DOHH2 (cell line): Measurements from ENCODE around the gene AURKB.

Experiments used
- H3F3A ChIP-seq: fragments of 200-600 bp; sonication (generic), shearing (Covaris generic); 2 replicates; pipeline ENCODE4 v1.6.0; 2016; ENCODE audit warnings: antibody characterized with exemption, mild to moderate bottlenecking; ENCODE audit not compliant: control insufficient read depth, insufficient read depth
- H3K27ac ChIP-seq: fragments of 200-600 bp; sonication (generic); 2 replicates; pipeline ENCODE4 v1.5.1; 2014; ENCODE audit warnings: low read depth, mild to moderate bottlenecking, low read length, moderate library complexity
- H3K27me3 ChIP-seq: fragments of 200-600 bp; sonication (generic); 2 replicates; pipeline ENCODE4 v1.6.1; 2014; ENCODE audit warnings: mild to moderate bottlenecking, low read length, mixed read lengths; ENCODE audit not compliant: control insufficient read depth
- H3K36me3 ChIP-seq: fragments of 200-600 bp; sonication (generic); 2 replicates; pipeline ENCODE4 v1.6.1; 2014; ENCODE audit warnings: mild to moderate bottlenecking, low read length, moderate library complexity, mixed read lengths; ENCODE audit not compliant: control insufficient read depth
- H3K4me1 ChIP-seq: fragments of 200-600 bp; sonication (generic); 2 replicates; pipeline ENCODE4 v1.6.1; 2014; ENCODE audit warnings: mild to moderate bottlenecking, low read length, mixed read lengths; ENCODE audit not compliant: control insufficient read depth
- H3K4me2 ChIP-seq: fragments of 200-600 bp; sonication (generic); 2 replicates; pipeline ENCODE4 v1.6.0; 2014; ENCODE audit warnings: mild to moderate bottlenecking, low read length, moderate library complexity
- H3K4me3 ChIP-seq: fragments of 200-600 bp; sonication (generic); 2 replicates; pipeline ENCODE4 v1.5.1; 2014; ENCODE audit warnings: mild to moderate bottlenecking, low read length, mixed read lengths
- H3K79me2 ChIP-seq: fragments of 200-600 bp; sonication (generic); 2 replicates; pipeline ENCODE4 v1.6.1; 2014; ENCODE audit warnings: mild to moderate bottlenecking, low read length, mixed read lengths; ENCODE audit not compliant: control insufficient read depth
- H3K9me2 ChIP-seq: fragments of 200-600 bp; sonication (generic); replicated peaks from 2 replicates; pipeline ENCODE4 v1.6.1; 2014; ENCODE audit warnings: mild to moderate bottlenecking, low read length, mixed read lengths; ENCODE audit not compliant: control insufficient read depth
- H3K9me3 ChIP-seq: fragments of 200-600 bp; sonication (generic); 2 replicates; pipeline ENCODE4 v1.6.1; 2014; ENCODE audit warnings: antibody characterized with exemption, low read length, mixed read lengths; ENCODE audit not compliant: control insufficient read depth, insufficient read depth
- H4K20me1 ChIP-seq: fragments of 200-600 bp; sonication (generic); 2 replicates; pipeline ENCODE4 v1.6.0; 2014; ENCODE audit warnings: low read depth, mild to moderate bottlenecking, antibody characterized with exemption, low read length, moderate library complexity; ENCODE audit not compliant: control insufficient read depth, insufficient read depth
- EZH2phosphoT487 ChIP-seq: fragments of 200-600 bp; sonication (generic); IDR thresholded peaks from 2 replicates; pipeline ENCODE4 v1.6.1; 2017; ENCODE audit warnings: borderline replicate concordance, mild to moderate bottlenecking, antibody characterized with exemption, low read length, moderate library complexity, mixed read lengths
- TF ChIP-seq, protein P1 (sequence below): fragments of 200-600 bp; sonication (generic); IDR thresholded peaks from one replicate; pipeline ENCODE4 v1.5.1; 2014; ENCODE audit warnings: antibody characterized with exemption, mild to moderate bottlenecking, low read depth, low read length; ENCODE audit not compliant: poor library complexity, severe bottlenecking

The AURKB gene

DNA sequence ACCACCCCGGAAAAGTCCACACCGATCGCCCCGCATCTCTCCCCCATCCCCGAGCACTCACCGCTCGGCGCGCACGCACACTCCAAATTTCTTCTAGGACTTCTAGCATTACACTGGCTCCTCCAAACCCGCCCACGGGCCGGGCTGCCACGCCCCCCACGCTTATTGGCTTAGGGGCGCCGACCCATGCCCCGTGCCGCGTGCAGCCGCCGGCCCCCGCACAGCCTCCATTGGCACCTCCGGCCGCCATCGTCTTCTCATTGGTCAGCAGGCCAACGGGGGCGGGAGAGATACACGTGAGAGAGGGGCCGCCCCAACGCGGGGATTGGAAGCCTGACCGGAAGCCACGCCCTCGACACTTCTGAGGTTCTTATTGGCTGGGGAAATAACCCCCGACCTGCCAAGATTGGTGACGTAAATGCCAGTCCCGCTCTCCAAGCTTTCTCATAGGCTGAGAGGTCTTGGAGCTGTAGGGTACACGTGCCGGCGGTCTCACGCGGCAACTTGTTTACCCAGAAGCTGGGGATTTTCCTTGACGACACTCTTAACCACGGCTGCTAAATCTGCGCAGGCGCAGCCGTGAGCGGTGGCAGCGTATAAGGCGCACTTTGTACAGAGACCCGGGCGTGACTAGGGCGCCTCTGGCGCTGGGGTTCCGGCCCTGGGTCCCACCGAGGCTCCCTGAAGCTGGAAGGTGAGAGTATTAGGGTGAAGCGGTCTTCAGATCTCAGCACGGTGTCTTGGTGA is 54.0 kb downstream of the AURKB start:
- Histone ChIP-seq H3K27me3 (no peaks in the 10 kb centered on the region), H3F3A (peaks cover 24% of the 10 kb centered on the region), H3K9me3 (no peaks in the 10 kb centered on the region), H3K79me2 (peaks cover 26% of the 10 kb centered on the region), H3K36me3 (peaks cover 30% of the 10 kb centered on the region), H3K4me1 (peaks cover 78% of the 10 kb centered on the region), H3K4me3 (peak overlapping the region; percentile 78), H3K9me2 (no peaks in the 10 kb centered on the region), H3K4me2 (peak overlapping the region; percentile 99), H3K27ac (peak overlapping the region; percentile 65), H4K20me1 (peaks cover under 1% of the 10 kb centered on the region; the same call in 1 of the 2 replicates)
- no peak for TF ChIP-seq EZH2phosphoT487
- TF ChIP-seq, protein P1, sequence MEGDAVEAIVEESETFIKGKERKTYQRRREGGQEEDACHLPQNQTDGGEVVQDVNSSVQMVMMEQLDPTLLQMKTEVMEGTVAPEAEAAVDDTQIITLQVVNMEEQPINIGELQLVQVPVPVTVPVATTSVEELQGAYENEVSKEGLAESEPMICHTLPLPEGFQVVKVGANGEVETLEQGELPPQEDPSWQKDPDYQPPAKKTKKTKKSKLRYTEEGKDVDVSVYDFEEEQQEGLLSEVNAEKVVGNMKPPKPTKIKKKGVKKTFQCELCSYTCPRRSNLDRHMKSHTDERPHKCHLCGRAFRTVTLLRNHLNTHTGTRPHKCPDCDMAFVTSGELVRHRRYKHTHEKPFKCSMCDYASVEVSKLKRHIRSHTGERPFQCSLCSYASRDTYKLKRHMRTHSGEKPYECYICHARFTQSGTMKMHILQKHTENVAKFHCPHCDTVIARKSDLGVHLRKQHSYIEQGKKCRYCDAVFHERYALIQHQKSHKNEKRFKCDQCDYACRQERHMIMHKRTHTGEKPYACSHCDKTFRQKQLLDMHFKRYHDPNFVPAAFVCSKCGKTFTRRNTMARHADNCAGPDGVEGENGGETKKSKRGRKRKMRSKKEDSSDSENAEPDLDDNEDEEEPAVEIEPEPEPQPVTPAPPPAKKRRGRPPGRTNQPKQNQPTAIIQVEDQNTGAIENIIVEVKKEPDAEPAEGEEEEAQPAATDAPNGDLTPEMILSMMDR = peak; percentile 31

DNA sequence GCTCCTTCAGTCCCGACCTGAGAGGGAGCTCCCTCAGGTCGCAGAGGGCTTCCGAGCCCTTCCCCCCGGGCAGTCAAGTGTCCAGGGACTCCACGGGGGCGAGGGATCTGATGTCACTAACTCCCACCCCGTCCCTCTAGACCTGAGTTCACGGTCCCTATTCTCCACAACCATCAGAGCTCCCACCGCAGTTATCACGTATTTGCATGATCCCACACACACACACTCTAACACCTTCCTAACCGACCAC is 54.5 kb downstream of the AURKB start:
- peaks cover 25% of the 10 kb centered on the region for H3K36me3 ChIP-seq
- H3K79me2 ChIP-seq = peaks cover 25% of the 10 kb centered on the region
- peak overlapping the region; percentile 99 for H3K4me2 ChIP-seq
- no peaks in the 10 kb centered on the region for H3K9me2 ChIP-seq
- H3K27me3 ChIP-seq = no peaks in the 10 kb centered on the region
- TF ChIP-seq EZH2phosphoT487 = no peak
- no peaks in the 10 kb centered on the region for H4K20me1 ChIP-seq
- peaks cover 21% of the 10 kb centered on the region for H3F3A ChIP-seq
- H3K4me1 ChIP-seq = peaks cover 77% of the 10 kb centered on the region
- H3K27ac ChIP-seq = no peak overlapping the region
- H3K4me3 ChIP-seq = peak overlapping the region; percentile 78
- no peaks in the 10 kb centered on the region for H3K9me3 ChIP-seq

DNA sequence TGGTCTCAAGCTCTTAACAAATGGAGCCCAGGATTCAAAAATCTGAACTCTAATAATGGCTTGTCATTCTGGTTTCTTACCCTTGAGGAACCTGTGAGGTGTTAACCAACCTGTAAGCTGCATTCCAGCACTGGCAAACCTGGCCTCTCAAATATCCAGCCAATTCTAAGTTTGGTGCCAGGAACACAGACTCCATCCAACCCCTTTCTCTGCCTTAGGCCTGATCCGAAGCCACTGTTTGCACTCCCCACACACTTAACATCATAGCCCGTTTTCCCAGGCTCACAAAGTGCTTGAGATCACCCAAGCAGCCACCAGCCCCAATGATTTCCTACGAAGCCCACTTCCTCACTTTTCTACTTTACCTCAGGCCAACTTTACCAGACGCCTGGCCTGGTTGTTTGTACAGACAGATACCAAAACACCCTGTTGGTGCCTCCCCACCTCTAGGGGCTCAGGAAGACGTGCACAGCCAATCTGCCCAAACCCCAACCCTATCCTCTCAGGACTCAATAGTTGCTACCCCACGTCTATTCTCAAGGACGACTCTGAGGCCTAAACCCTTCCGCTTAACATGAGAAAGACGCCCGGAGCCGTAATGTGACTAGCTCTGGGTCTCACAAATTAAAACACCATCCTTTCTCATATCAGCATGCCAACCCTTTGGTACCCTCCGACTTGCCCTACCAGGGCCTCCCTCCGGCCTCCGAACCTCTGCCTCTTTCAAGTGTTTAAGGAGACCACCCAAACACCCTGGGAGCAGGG is 55.0 kb downstream of the AURKB start:
- Histone ChIP-seq H3K27ac (no peak overlapping the region), H3K9me3 (no peaks in the 10 kb centered on the region), H3K4me2 (peak overlapping the region; percentile 99), H3K4me1 (peaks cover 78% of the 10 kb centered on the region), H3K27me3 (no peaks in the 10 kb centered on the region), H3K79me2 (peaks cover 26% of the 10 kb centered on the region), H4K20me1 (no peaks in the 10 kb centered on the region), H3K9me2 (no peaks in the 10 kb centered on the region), H3K4me3 (peak overlapping the region; percentile 78), H3F3A (peaks cover 17% of the 10 kb centered on the region), H3K36me3 (peaks cover 25% of the 10 kb centered on the region)
- TF ChIP-seq, protein P1 = no peak
- no peak for TF ChIP-seq EZH2phosphoT487
